NCI-H2227 (cell line): ENCODE measurements around the gene URI1.
"Not testable (repeated sequence)": the region's sequence is repeated elsewhere in the genome, so short reads cannot be mapped to it uniquely, and the experiment has no call there.

Experiments
- DNase-seq: peaks from one replicate; lab custom pipeline; 2025; ENCODE audit not compliant: unreplicated experiment; lab: John Stamatoyannopoulos, UW

The URI1 gene

GRCh38 chr19:29940971-29941585, 961 bp upstream of the URI1 start:
- DNase-seq: no peak

- peak; percentile 92 for DNase-seq
These were observed 594 bp downstream of the URI1 start for GRCh38 chr19:29942404-29943261.

GRCh38 chr19:29943615-29944014, 1.6 kb downstream of the URI1 start:
- DNase-seq: no peak

- DNase-seq: peak; percentile 50
These were observed 2.5 kb downstream of the URI1 start for GRCh38 chr19:29944390-29945012.

GRCh38 chr19:29945017-29945416, 3.0 kb downstream of the URI1 start:
- no peak for DNase-seq

- DNase-seq: no peak
These were observed 3.4 kb downstream of the URI1 start for GRCh38 chr19:29945433-29945832.

- DNase-seq: no peak
These were observed 4.6 kb downstream of the URI1 start for GRCh38 chr19:29946645-29947044.

- no peak for DNase-seq
These were observed 5.8 kb downstream of the URI1 start for GRCh38 chr19:29947871-29948270.

GRCh38 chr19:29948759-29949470, 6.9 kb downstream of the URI1 start:
- DNase-seq: not testable (repeated sequence)

GRCh38 chr19:29952177-29952576, 10.1 kb downstream of the URI1 start:
- DNase-seq: no peak

- DNase-seq: no peak
These were observed 10.6 kb downstream of the URI1 start for GRCh38 chr19:29952646-29953045.

- no peak for DNase-seq
These were observed 11.6 kb downstream of the URI1 start for GRCh38 chr19:29953352-29954247.

- no peak for DNase-seq
These were observed 14.8 kb downstream of the URI1 start for GRCh38 chr19:29956855-29957254.

GRCh38 chr19:29961311-29961710, 19.3 kb downstream of the URI1 start:
- DNase-seq: no peak

- no peak for DNase-seq
These were observed 20.8 kb downstream of the URI1 start for GRCh38 chr19:29962793-29963192.

- DNase-seq: no peak
These were observed 21.5 kb downstream of the URI1 start for GRCh38 chr19:29963576-29963975.

- no peak for DNase-seq
These were observed 22.1 kb downstream of the URI1 start for GRCh38 chr19:29964171-29964570.

- no peak for DNase-seq
These were observed 23.5 kb downstream of the URI1 start for GRCh38 chr19:29965492-29965891.

- not testable (repeated sequence) for DNase-seq
These were observed 24.1 kb downstream of the URI1 start for GRCh38 chr19:29966142-29966541.

- DNase-seq: peak; percentile 40
These were observed 24.7 kb downstream of the URI1 start for GRCh38 chr19:29966588-29967249.
